Liver (tissue), 9 donors: ENCODE data around the gene CSNK1G1. TPM values are rescaled to one million over a fixed set of nuclear protein-coding genes. Genes with fewer than 3 reads are reported as not detected.

Experiments used
- DNase-seq: peaks from one replicate; pipeline ENCODE4 v3.0.0-alpha.2; 2017; ENCODE audit warnings: low spot score
- H3K27ac ChIP-seq, 2 donors: one replicate each; pipeline ENCODE4 v1.7.0; 2013; ENCODE audit warnings: inconsistent platforms in 2 of 2, low read length in 2 of 2, control low read depth in 1 of 2, low read depth in 1 of 2, mild to moderate bottlenecking in 1 of 2
- H3K27me3 ChIP-seq, 4 donors: one replicate each; pipeline versions ENCODE4 v1.6.1 to v1.7.0; 2013; ENCODE audit warnings: low read length in 3 of 4, inconsistent platforms in 1 of 4, mild to moderate bottlenecking in 1 of 4, moderate library complexity in 1 of 4; ENCODE audit not compliant: control insufficient read depth in 4 of 4, insufficient read depth in 4 of 4
- H3K36me3 ChIP-seq, 4 donors: one replicate each; pipeline versions ENCODE4 v1.6.1 to v1.7.0; 2013; ENCODE audit warnings: low read length in 3 of 4, mild to moderate bottlenecking in 3 of 4, low read depth in 1 of 4, moderate library complexity in 1 of 4; ENCODE audit not compliant: control insufficient read depth in 4 of 4, insufficient read depth in 3 of 4
- H3K4me1 ChIP-seq, 4 donors: one replicate each; pipeline versions ENCODE4 v1.6.1 to v1.7.0; 2013; ENCODE audit warnings: low read length in 3 of 4, mild to moderate bottlenecking in 3 of 4, moderate library complexity in 1 of 4; ENCODE audit not compliant: control insufficient read depth in 4 of 4, insufficient read depth in 4 of 4
- H3K4me3 ChIP-seq, 3 donors: one replicate each; pipeline versions ENCODE4 v1.6.1 to v1.7.0; 2013; ENCODE audit warnings: low read length in 3 of 3, control low read depth in 1 of 3, low read depth in 1 of 3, mild to moderate bottlenecking in 1 of 3
- H3K9ac ChIP-seq, 2 donors: one replicate each; pipeline ENCODE4 v1.7.0; 2013; ENCODE audit warnings: low read length in 2 of 2, mild to moderate bottlenecking in 2 of 2, moderate library complexity in 2 of 2, control low read depth in 1 of 2, low read depth in 1 of 2
- H3K9me3 ChIP-seq, 4 donors: one replicate each; pipeline versions ENCODE4 v1.6.1 to v1.7.0; 2013; ENCODE audit warnings: low read length in 3 of 4; ENCODE audit not compliant: control insufficient read depth in 4 of 4
- ATF3 ChIP-seq: IDR thresholded peaks from 2 replicates; pipeline ENCODE4 v1.6.1; 2016; ENCODE audit warnings: antibody characterized with exemption
- CTCF ChIP-seq: fragments of 150-350 bp; IDR thresholded peaks from 2 replicates; pipeline ENCODE4 v1.5.1; 2017; ENCODE audit warnings: improper control_type of control experiment, low read depth, low read length; ENCODE audit not compliant: missing input control
- EGR1 ChIP-seq, 2 donors: IDR thresholded peaks; 2 replicates each; pipeline ENCODE4 v1.6.1; 2016 to 2018; ENCODE audit warnings: antibody characterized with exemption in 2 of 2, low read depth in 2 of 2
- FOXA1 ChIP-seq: IDR thresholded peaks from 2 replicates; pipeline ENCODE4 v1.6.1; 2016; ENCODE audit warnings: antibody characterized with exemption
- FOXA2 ChIP-seq: IDR thresholded peaks from 2 replicates; pipeline ENCODE4 v1.6.1; 2016; ENCODE audit warnings: antibody characterized with exemption
- HNF4A ChIP-seq, 2 donors: conservative IDR thresholded peaks; 2 replicates each; pipeline ENCODE4 v1.6.1; 2016; ENCODE audit warnings: antibody characterized with exemption in 2 of 2, mild to moderate bottlenecking in 2 of 2
- NR2F2 ChIP-seq: IDR thresholded peaks from 2 replicates; pipeline ENCODE4 v1.6.1; 2016; ENCODE audit warnings: antibody characterized with exemption
- RAD21 ChIP-seq, 2 donors: IDR thresholded peaks; 2 replicates each; pipeline ENCODE4 v1.6.1; 2016; ENCODE audit warnings: antibody characterized with exemption in 2 of 2, mild to moderate bottlenecking in 2 of 2
- REST ChIP-seq: IDR thresholded peaks from 2 replicates; pipeline ENCODE4 v1.6.1; 2016; ENCODE audit warnings: antibody characterized with exemption, mild to moderate bottlenecking
- RXRA ChIP-seq, 2 donors: IDR thresholded peaks; 2 replicates each; pipeline ENCODE4 v1.6.1; 2017 to 2018; ENCODE audit warnings: antibody characterized with exemption in 2 of 2, mild to moderate bottlenecking in 1 of 2
- SP1 ChIP-seq: IDR thresholded peaks from 2 replicates; pipeline ENCODE4 v1.6.1; 2018; ENCODE audit warnings: antibody characterized with exemption, mild to moderate bottlenecking
- TAF1 ChIP-seq: conservative IDR thresholded peaks from 2 replicates; pipeline ENCODE4 v1.6.1; 2016; ENCODE audit warnings: antibody characterized with exemption, mild to moderate bottlenecking
- ZBTB33 ChIP-seq: IDR thresholded peaks from 2 replicates; pipeline ENCODE4 v1.6.1; 2016; ENCODE audit warnings: antibody characterized with exemption
- WGBS: extraction: QIAGEN DNeasy Blood & Tissue Kit; methylation state at CpG from one replicate; pipeline ENCODE4 v1.1.7; 2013; 5-methylcytosine and 5-hydroxymethylcytosine counted together
- polyA plus RNA-seq, 2 donors: library from polyadenylated mRNA; stranded (reverse) in 1 of 2; unstranded in 1 of 2; fragments of 200-250 nt in 1 of 2; fragments of >200 nt in 1 of 2; fragmentation: Nextera tagmentation in 1 of 2; extraction: Ambion mirVana in 1 of 2; gene quantifications; one replicate each; pipeline versions ENCODE4 v1.2.1 to v1.2.3, GENCODE V29; 2013 to 2015
- total RNA-seq, 2 donors: library from RNA; depleted of rRNA; stranded (reverse); fragments of >200 nt; gene quantifications; one replicate each; pipeline ENCODE4 v1.2.3, GENCODE V29; 2014
- donor health status: healthy.
- donor health status: healthy.
- donor health status: healthy.
- donor health status: healthy.
- donor health status: healthy.

Gene CSNK1G1
- total and polyA plus RNA-seq, 4 donors = 1.7 to 9.1 (median 5.8) TPM

GRCh38 chr15:64386291-64386690 is 30.3 kb upstream of the CSNK1G1 start:
- Histone ChIP-seq H3K27me3 (no peaks in the 10 kb centered on the region), H3K9ac (no peak overlapping the region), H3K9me3 (no peaks in the 10 kb centered on the region), H3K36me3 (no peaks in the 10 kb centered on the region), H3K4me3 (no peak overlapping the region), H3K4me1 (peaks cover 1 to 19% (median 9%) of the 10 kb centered on the region in 4 donors), H3K27ac (no peak overlapping the region)
- 95% methylated on average over 7 of the region's 7 CpGs for WGBS
- no peak for TF ChIP-seq HNF4A (conservative IDR thresholded peaks at IDR 0.05)
- no peak for TF ChIP-seq ATF3
- no peak for TF ChIP-seq REST
- no peak for TF ChIP-seq FOXA1
- no peak for DNase-seq

GRCh38 chr15:64383760-64384159 is 27.8 kb upstream of the CSNK1G1 start:
- H3K36me3 ChIP-seq = no peaks in the 10 kb centered on the region
- H3K27me3 ChIP-seq = no peaks in the 10 kb centered on the region
- H3K9ac ChIP-seq = no peak overlapping the region
- no peak overlapping the region for H3K4me3 ChIP-seq
- WGBS = 84% methylated on average over 2 of the region's 2 CpGs
- H3K4me1 ChIP-seq = peaks cover 3 to 19% (median 11%) of the 10 kb centered on the region in 4 donors
- H3K27ac ChIP-seq = no peak overlapping the region
- no peak for DNase-seq
- no peak for TF ChIP-seq TAF1
- TF ChIP-seq FOXA2 = no peak
- TF ChIP-seq RXRA (IDR thresholded peaks at IDR 0.05) = no peak
- TF ChIP-seq ZBTB33 = no peak
- no peak for TF ChIP-seq REST
- no peak for TF ChIP-seq SP1
- TF ChIP-seq RAD21 (IDR thresholded peaks at IDR 0.05) = no peak
- no peak for TF ChIP-seq HNF4A (conservative IDR thresholded peaks at IDR 0.05)
- TF ChIP-seq EGR1 (IDR thresholded peaks at IDR 0.05; ENCODE audit: low read depth in 2 of 2) = no peak
- TF ChIP-seq CTCF = no peak
- TF ChIP-seq FOXA1 = no peak
- no peak for TF ChIP-seq ATF3
- TF ChIP-seq NR2F2 = no peak
- H3K9me3 ChIP-seq = no peaks in the 10 kb centered on the region
